ENCODE data around the gene FZD4. TPM values are rescaled to one million over a fixed set of nuclear protein-coding genes. Genes with fewer than 3 reads are reported as not detected.
A peak's percentile ranks its signal among the peaks of the same experiment; 100 is the strongest.

The FZD4 gene
- total RNA-seq, 6 donors from 2014 or later: 24.1 to 69.2 (median 38.2) TPM

- ATAC-seq (ENCODE audit: low FRiP score in 2 of 2) (no peak), DNase-seq (no peak)
- H3K27me3 ChIP-seq: no peaks in the 10 kb centered on the region
- H3K4me3 ChIP-seq: no peak overlapping the region
- 75 to 76% methylated on average over 6 of the region's 6 CpGs for WGBS, 2 donors
- H3K4me1 ChIP-seq: peaks cover 7 to 17% (median 9%) of the 10 kb centered on the region in 4 donors
- H3K9me3 ChIP-seq: no peaks in the 10 kb centered on the region
- H3K36me3 ChIP-seq: no peaks in the 10 kb centered on the region
- no peak overlapping the region for H3K27ac ChIP-seq
- TF ChIP-seq EP300 (IDR thresholded peaks at IDR 0.05) (no peak), POLR2A (IDR thresholded peaks at IDR 0.05) (no peak), POLR2AphosphoS5 (IDR thresholded peaks at IDR 0.05) (no peak)
- TF ChIP-seq, protein P1, sequence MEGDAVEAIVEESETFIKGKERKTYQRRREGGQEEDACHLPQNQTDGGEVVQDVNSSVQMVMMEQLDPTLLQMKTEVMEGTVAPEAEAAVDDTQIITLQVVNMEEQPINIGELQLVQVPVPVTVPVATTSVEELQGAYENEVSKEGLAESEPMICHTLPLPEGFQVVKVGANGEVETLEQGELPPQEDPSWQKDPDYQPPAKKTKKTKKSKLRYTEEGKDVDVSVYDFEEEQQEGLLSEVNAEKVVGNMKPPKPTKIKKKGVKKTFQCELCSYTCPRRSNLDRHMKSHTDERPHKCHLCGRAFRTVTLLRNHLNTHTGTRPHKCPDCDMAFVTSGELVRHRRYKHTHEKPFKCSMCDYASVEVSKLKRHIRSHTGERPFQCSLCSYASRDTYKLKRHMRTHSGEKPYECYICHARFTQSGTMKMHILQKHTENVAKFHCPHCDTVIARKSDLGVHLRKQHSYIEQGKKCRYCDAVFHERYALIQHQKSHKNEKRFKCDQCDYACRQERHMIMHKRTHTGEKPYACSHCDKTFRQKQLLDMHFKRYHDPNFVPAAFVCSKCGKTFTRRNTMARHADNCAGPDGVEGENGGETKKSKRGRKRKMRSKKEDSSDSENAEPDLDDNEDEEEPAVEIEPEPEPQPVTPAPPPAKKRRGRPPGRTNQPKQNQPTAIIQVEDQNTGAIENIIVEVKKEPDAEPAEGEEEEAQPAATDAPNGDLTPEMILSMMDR (IDR thresholded peaks at IDR 0.05): no peak
Measured at GRCh38 chr11:86914865-86915519, 40.2 kb downstream of the FZD4 start.

DNA sequence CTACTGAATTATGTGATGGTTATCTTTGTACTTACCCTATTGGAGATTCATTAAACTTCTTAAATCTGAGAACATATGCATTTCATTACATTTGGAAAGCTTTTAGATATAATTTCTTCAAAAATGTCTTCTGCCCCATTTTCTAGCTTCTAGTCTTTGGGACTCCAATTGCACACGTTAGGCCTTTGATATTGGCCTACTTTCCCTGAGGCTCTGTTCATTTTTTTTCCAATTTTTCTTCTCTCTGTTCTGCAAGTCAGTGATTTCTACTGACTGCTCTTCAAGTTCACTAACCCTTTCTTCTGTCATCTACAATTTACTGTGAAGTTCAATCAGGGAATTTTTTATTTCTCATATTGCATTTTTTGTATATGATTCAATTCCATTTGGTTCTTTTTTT lies 43.0 kb downstream of the FZD4 start:
- no peak for DNase-seq
- no peak for ATAC-seq (ENCODE audit: low FRiP score in 2 of 2)
- H3K9me3 ChIP-seq: no peaks in the 10 kb centered on the region
- no peak overlapping the region for H3K27ac ChIP-seq
- H3K36me3 ChIP-seq: no peaks in the 10 kb centered on the region
- no peak for TF ChIP-seq EP300 (IDR thresholded peaks at IDR 0.05)
- TF ChIP-seq POLR2AphosphoS5 (IDR thresholded peaks at IDR 0.05): no peak
- no peak for TF ChIP-seq POLR2A (IDR thresholded peaks at IDR 0.05)
- TF ChIP-seq, protein P1 (IDR thresholded peaks at IDR 0.05): no peak
- no peak overlapping the region for H3K4me3 ChIP-seq
- peaks cover 7 to 11% (median 9%) of the 10 kb centered on the region in 4 donors for H3K4me1 ChIP-seq
- H3K27me3 ChIP-seq: no peaks in the 10 kb centered on the region
- 0 to 47% methylated on average over 1 of the region's 1 CpG for WGBS, 2 donors

GRCh38 chr11:86910592-86910991 lies 44.6 kb downstream of the FZD4 start:
- TF ChIP-seq POLR2A (IDR thresholded peaks at IDR 0.05) (no peak), EP300 (IDR thresholded peaks at IDR 0.05) (no peak), POLR2AphosphoS5 (IDR thresholded peaks at IDR 0.05) (no peak)
- TF ChIP-seq, protein P1 (IDR thresholded peaks at IDR 0.05): no peak
- WGBS, 2 donors: 84 to 85% methylated on average over 3 of the region's 3 CpGs

DNA sequence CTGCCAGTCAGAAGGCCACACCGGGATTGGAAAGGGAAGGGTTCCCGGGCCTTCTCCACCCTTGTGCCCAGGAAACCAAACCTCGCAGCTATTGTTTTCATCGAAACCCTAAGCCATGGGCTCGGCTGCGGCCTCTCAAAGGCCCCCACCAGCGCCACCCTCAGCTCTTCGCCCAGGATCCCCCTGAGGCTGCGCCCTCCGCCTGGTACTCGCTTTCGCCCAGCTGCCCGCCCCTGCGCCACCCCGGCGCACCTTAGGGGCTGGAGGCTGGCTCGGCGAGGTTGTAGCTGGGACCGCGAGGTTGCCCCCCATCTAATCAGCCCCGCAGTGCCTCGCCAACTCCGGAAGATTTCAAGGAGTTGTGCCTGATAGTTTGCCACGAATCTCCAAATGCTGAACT lies 49.0 kb downstream of the FZD4 start:
- no peak overlapping the region for H3K4me3 ChIP-seq
- ATAC-seq (ENCODE audit: low FRiP score in 2 of 2) (no peak), DNase-seq (peak in 1 of 2 donors; percentile 65)
- TF ChIP-seq, protein P1 (IDR thresholded peaks at IDR 0.05): no peak
- TF ChIP-seq EP300 (IDR thresholded peaks at IDR 0.05) (no peak), POLR2A (IDR thresholded peaks at IDR 0.05) (no peak), POLR2AphosphoS5 (IDR thresholded peaks at IDR 0.05) (no peak)
- no peaks in the 10 kb centered on the region for H3K36me3 ChIP-seq
- no peaks in the 10 kb centered on the region for H3K9me3 ChIP-seq
- H3K4me1 ChIP-seq: no peaks in the 10 kb centered on the region
- H3K27me3 ChIP-seq: no peaks in the 10 kb centered on the region
- H3K27ac ChIP-seq: no peak overlapping the region
- WGBS, 2 donors: 94 to 99% methylated on average over 17 to 24 of the region's 24 CpGs

More at GRCh38 chr11:86910592-86910991, 44.6 kb downstream of the FZD4 start:
- ATAC-seq (ENCODE audit: low FRiP score in 2 of 2) (no peak), DNase-seq (no peak)
- Histone ChIP-seq H3K27ac (no peak overlapping the region), H3K36me3 (no peaks in the 10 kb centered on the region), H3K27me3 (no peaks in the 10 kb centered on the region), H3K9me3 (no peaks in the 10 kb centered on the region), H3K4me3 (no peak overlapping the region), H3K4me1 (peaks cover 0 to under 1% (median 0%) of the 10 kb centered on the region in 4 donors)

DNA sequence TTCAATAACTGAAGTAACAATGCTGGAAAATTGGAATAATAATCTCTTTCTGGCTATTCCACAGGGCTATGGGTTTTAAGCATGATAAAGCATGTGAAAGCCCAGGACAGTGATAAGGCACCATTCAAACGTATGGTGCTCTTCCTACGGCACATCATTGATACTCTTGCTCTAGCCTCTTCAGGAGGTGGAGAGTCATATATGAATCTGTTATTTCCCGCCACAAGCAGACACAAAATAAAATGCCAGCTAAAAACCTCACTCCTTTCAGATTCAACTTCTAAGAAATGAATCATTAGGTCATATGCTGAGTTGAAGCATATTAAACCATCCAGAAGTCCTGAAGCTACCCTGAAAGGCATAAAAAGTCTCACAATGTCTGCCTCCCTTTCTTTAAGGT lies 49.9 kb downstream of the FZD4 start:
- no peak overlapping the region for H3K27ac ChIP-seq
- no peaks in the 10 kb centered on the region for H3K27me3 ChIP-seq
- ATAC-seq (ENCODE audit: low FRiP score in 2 of 2) (no peak), DNase-seq (no peak)
- 93 to 95% methylated on average over 3 of the region's 3 CpGs for WGBS, 2 donors
- H3K4me3 ChIP-seq: no peak overlapping the region
- H3K36me3 ChIP-seq: no peaks in the 10 kb centered on the region
- no peaks in the 10 kb centered on the region for H3K4me1 ChIP-seq
- TF ChIP-seq POLR2A (IDR thresholded peaks at IDR 0.05): no peak
- no peak for TF ChIP-seq EP300 (IDR thresholded peaks at IDR 0.05)
- no peak for TF ChIP-seq POLR2AphosphoS5 (IDR thresholded peaks at IDR 0.05)
- no peaks in the 10 kb centered on the region for H3K9me3 ChIP-seq
